GM23248 (cell line): ENCODE results near the gene ATE1.

Source experiments
- EZH2 ChIP-seq: fragments of 200-600 bp; sonication (generic); IDR thresholded peaks from 2 replicates; pipeline ENCODE4 v1.6.1; 2018; ENCODE audit warnings: antibody characterized with exemption, mild to moderate bottlenecking; ENCODE audit not compliant: insufficient read depth, poor library complexity, severe bottlenecking
- EZH2phosphoT487 ChIP-seq: fragments of 200-600 bp; sonication (generic); IDR thresholded peaks from 2 replicates; pipeline ENCODE4 v1.6.1; 2018; ENCODE audit warnings: antibody characterized with exemption, moderate library complexity, mild to moderate bottlenecking, low read depth; ENCODE audit not compliant: insufficient read depth

GRCh38 chr10:121774404-121774803 lies 153.4 kb downstream of the ATE1 start:
- TF ChIP-seq EZH2, result no peak
- no peak for TF ChIP-seq EZH2phosphoT487
